ENCODE results near the gene BRAT1. TPM values are rescaled to one million over a fixed set of nuclear protein-coding genes. Genes with fewer than 3 reads are reported as not detected.

BRAT1 gene
- total RNA-seq, 2 experiments from 2014 or later, result 24.1 to 24.5 TPM

- H3K36me3 Mint-ChIP-seq (ENCODE audit: low read depth), result peaks cover 11% of the 10 kb centered on the region
- H3K27ac ChIP-seq (ENCODE audit: low read depth in 1 of 2, low read length in 2 of 2), result no peak overlapping the region
- no peak overlapping the region for H3K4me3 ChIP-seq (ENCODE audit: low read length)
- H3K36me3 ChIP-seq (ENCODE audit: insufficient read depth, low read length), result peaks cover 5% of the 10 kb centered on the region
- no peaks in the 10 kb centered on the region for H3K4me1 ChIP-seq (ENCODE audit: insufficient read depth, low read length)
- ChIA-PET CTCF (no interaction called here), POLR2A (no interaction called here)
- H3K27ac Mint-ChIP-seq, result no peak overlapping the region
- ATAC-seq (ENCODE audit: poor library complexity), result no peak
- intact Hi-C loops (cut with DNase I, micrococcal nuclease), result no loop called here
- no peaks in the 10 kb centered on the region for H3K9me3 ChIP-seq (ENCODE audit: control insufficient read depth in 1 of 2, insufficient read depth in 1 of 2, low read length in 2 of 2)
- H3K27me3 ChIP-seq (ENCODE audit: control insufficient read depth in 1 of 2, insufficient read depth in 2 of 2, low read length in 2 of 2), result no peaks in the 10 kb centered on the region
- no peak for TF ChIP-seq CTCF (IDR thresholded peaks at IDR 0.05)
- H3K4me1 Mint-ChIP-seq (ENCODE audit: low read depth), result no peaks in the 10 kb centered on the region
- no peaks in the 10 kb centered on the region for H3K9me3 Mint-ChIP-seq
- no peaks in the 10 kb centered on the region for H3K27me3 Mint-ChIP-seq
- DNase-seq, result no peak
- H3K4me3 Mint-ChIP-seq, result no peak overlapping the region
Observed at GRCh38 chr7:2602406-2603043, 47.2 kb upstream of the BRAT1 start.

- no peak for TF ChIP-seq CTCF (IDR thresholded peaks at IDR 0.05)
- Histone ChIP-seq H3K27ac (ENCODE audit: low read depth in 1 of 2, low read length in 2 of 2) (no peak overlapping the region), H3K4me3 (ENCODE audit: low read length) (no peak overlapping the region), H3K36me3 (ENCODE audit: insufficient read depth, low read length) (peaks cover 5% of the 10 kb centered on the region), H3K27me3 (ENCODE audit: control insufficient read depth in 1 of 2, insufficient read depth in 2 of 2, low read length in 2 of 2) (no peaks in the 10 kb centered on the region), H3K9me3 (ENCODE audit: control insufficient read depth in 1 of 2, insufficient read depth in 1 of 2, low read length in 2 of 2) (no peaks in the 10 kb centered on the region), H3K4me1 (ENCODE audit: insufficient read depth, low read length) (no peaks in the 10 kb centered on the region)
- DNase-seq, result no peak
- ChIA-PET POLR2A (no interaction called here), CTCF (no interaction called here)
- Mint-ChIP-seq H3K27ac (no peak overlapping the region), H3K9me3 (no peaks in the 10 kb centered on the region), H3K4me1 (ENCODE audit: low read depth) (no peaks in the 10 kb centered on the region), H3K36me3 (ENCODE audit: low read depth) (peaks cover 11% of the 10 kb centered on the region), H3K4me3 (no peak overlapping the region), H3K27me3 (no peaks in the 10 kb centered on the region)
- intact Hi-C loops (cut with DNase I, micrococcal nuclease), result no loop called here
- ATAC-seq (ENCODE audit: poor library complexity), result no peak
Observed at GRCh38 chr7:2601907-2602306, 46.6 kb upstream of the BRAT1 start.

GRCh38 chr7:2601065-2601464 lies 45.7 kb upstream of the BRAT1 start:
- Histone ChIP-seq H3K4me3 (ENCODE audit: low read length) (no peak overlapping the region), H3K27ac (ENCODE audit: low read depth in 1 of 2, low read length in 2 of 2) (no peak overlapping the region), H3K27me3 (ENCODE audit: control insufficient read depth in 1 of 2, insufficient read depth in 2 of 2, low read length in 2 of 2) (no peaks in the 10 kb centered on the region), H3K4me1 (ENCODE audit: insufficient read depth, low read length) (no peaks in the 10 kb centered on the region), H3K9me3 (ENCODE audit: control insufficient read depth in 1 of 2, insufficient read depth in 1 of 2, low read length in 2 of 2) (no peaks in the 10 kb centered on the region), H3K36me3 (ENCODE audit: insufficient read depth, low read length) (peaks cover 5% of the 10 kb centered on the region)
- Mint-ChIP-seq H3K27ac (no peak overlapping the region), H3K9me3 (no peaks in the 10 kb centered on the region), H3K4me1 (ENCODE audit: low read depth) (no peaks in the 10 kb centered on the region), H3K4me3 (no peak overlapping the region), H3K36me3 (ENCODE audit: low read depth) (peaks cover 11% of the 10 kb centered on the region), H3K27me3 (no peaks in the 10 kb centered on the region)
- intact Hi-C loops (cut with DNase I, micrococcal nuclease), result no loop called here
- ChIA-PET CTCF (no interaction called here), POLR2A (no interaction called here)
- ATAC-seq (ENCODE audit: poor library complexity) (no peak), DNase-seq (no peak)
- no peak for TF ChIP-seq CTCF (IDR thresholded peaks at IDR 0.05)

Measured in CD4-positive, alpha-beta T cell (primary cell).